ENCODE data around the gene RHPN2. TPM values are rescaled to one million over a fixed set of nuclear protein-coding genes. Genes with fewer than 3 reads are reported as not detected.
A peak's percentile ranks its signal among the peaks of the same experiment; 100 is the strongest.

The RHPN2 gene
- total RNA-seq, 1 donor from 2014 or later: 3.4 TPM

- Histone ChIP-seq H3K27me3 (no peaks in the 10 kb centered on the region), H3K9me3 (no peaks in the 10 kb centered on the region), H3K4me3 (no peak overlapping the region), H3K36me3 (no peaks in the 10 kb centered on the region), H3K4me1 (no peaks in the 10 kb centered on the region), H3K27ac (no peak overlapping the region)
- intact Hi-C loops (cut with DNase I): no loop called here
- no peak for DNase-seq (ENCODE audit: extremely low spot score in 2 of 2)
- TF ChIP-seq, protein P1, sequence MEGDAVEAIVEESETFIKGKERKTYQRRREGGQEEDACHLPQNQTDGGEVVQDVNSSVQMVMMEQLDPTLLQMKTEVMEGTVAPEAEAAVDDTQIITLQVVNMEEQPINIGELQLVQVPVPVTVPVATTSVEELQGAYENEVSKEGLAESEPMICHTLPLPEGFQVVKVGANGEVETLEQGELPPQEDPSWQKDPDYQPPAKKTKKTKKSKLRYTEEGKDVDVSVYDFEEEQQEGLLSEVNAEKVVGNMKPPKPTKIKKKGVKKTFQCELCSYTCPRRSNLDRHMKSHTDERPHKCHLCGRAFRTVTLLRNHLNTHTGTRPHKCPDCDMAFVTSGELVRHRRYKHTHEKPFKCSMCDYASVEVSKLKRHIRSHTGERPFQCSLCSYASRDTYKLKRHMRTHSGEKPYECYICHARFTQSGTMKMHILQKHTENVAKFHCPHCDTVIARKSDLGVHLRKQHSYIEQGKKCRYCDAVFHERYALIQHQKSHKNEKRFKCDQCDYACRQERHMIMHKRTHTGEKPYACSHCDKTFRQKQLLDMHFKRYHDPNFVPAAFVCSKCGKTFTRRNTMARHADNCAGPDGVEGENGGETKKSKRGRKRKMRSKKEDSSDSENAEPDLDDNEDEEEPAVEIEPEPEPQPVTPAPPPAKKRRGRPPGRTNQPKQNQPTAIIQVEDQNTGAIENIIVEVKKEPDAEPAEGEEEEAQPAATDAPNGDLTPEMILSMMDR (IDR thresholded peaks at IDR 0.05): no peak
- no peak for TF ChIP-seq POLR2A (IDR thresholded peaks at IDR 0.05)
- TF ChIP-seq POLR2AphosphoS5 (IDR thresholded peaks at IDR 0.05; ENCODE audit: insufficient read depth in 1 of 2, low read depth in 1 of 2): no peak
Observed at GRCh38 chr19:32977280-32977679, 87.4 kb downstream of the RHPN2 start.

DNA sequence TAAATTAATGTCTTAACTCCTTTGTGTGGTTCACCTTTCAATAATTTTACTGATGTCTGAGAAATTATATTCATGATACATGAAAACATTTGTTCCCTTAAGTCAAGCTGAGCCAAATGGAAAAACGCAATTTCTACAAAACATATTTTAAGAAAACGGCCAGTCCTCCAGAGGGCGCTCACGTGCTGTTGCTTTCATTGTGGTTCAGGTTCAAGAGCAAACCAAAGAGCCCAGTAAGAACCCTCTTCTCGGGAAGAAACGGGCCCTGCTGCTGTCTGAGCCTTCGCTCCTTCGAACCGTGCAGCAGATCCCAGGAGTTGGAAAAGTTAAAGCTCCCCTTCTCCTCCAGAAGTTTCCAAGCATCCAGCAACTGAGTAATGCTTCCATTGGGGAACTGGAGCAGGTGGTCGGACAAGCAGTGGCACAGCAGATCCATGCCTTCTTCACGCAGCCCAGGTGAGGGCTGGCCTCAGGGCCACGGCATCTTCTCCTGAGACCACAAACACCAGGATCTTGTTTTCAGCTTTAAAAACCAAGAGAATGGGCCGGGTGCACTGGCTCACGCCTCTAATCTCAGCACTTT lies 88.4 kb downstream of the RHPN2 start:
- peaks cover 1% of the 10 kb centered on the region for H3K4me1 ChIP-seq
- no peak for DNase-seq (ENCODE audit: extremely low spot score in 2 of 2)

GRCh38 chr19:32971715-32972540 lies 92.8 kb downstream of the RHPN2 start, which contains the start of the genes CEP89 and FAAP24:
Gene CEP89, minus strand, starts transcription at chr19:32971958. Its CDS starts 84 bp downstream, at chr19:32971874.
Gene FAAP24, plus strand, starts transcription at chr19:32972242. Its CDS starts 955 bp downstream, at chr19:32973197.
- no peaks in the 10 kb centered on the region for H3K9me3 ChIP-seq
- TF ChIP-seq POLR2A (IDR thresholded peaks at IDR 0.05) (no peak), POLR2AphosphoS5 (IDR thresholded peaks at IDR 0.05; ENCODE audit: insufficient read depth in 1 of 2, low read depth in 1 of 2) (peak; percentile 85 to 93)
- TF ChIP-seq, protein P1 (IDR thresholded peaks at IDR 0.05): no peak
- no peaks in the 10 kb centered on the region for H3K27me3 ChIP-seq
- peak within 1 kb of the TSS; percentile 77 to 85 for H3K4me3 ChIP-seq
- H3K27ac ChIP-seq: peak within 1 kb of the TSS; percentile 72
- peaks cover 14% of the 10 kb centered on the region for H3K4me1 ChIP-seq
- peaks cover 0 to 5% of the 10 kb centered on the region in 2 donors for H3K36me3 ChIP-seq
- DNase-seq (ENCODE audit: extremely low spot score in 2 of 2): peak; percentile 99
- intact Hi-C loops (cut with DNase I): no loop called here

More for the DNA sequence above, 88.4 kb downstream of the RHPN2 start:
- no peaks in the 10 kb centered on the region for H3K9me3 ChIP-seq
- TF ChIP-seq, protein P1 (IDR thresholded peaks at IDR 0.05): peak; percentile 37 to 47 (median 41)
- no peak for TF ChIP-seq POLR2A (IDR thresholded peaks at IDR 0.05)
- intact Hi-C loops (cut with DNase I): no loop called here
- no peak overlapping the region for H3K27ac ChIP-seq
- H3K27me3 ChIP-seq: no peaks in the 10 kb centered on the region
- no peaks in the 10 kb centered on the region for H3K36me3 ChIP-seq
- no peak overlapping the region for H3K4me3 ChIP-seq

DNA sequence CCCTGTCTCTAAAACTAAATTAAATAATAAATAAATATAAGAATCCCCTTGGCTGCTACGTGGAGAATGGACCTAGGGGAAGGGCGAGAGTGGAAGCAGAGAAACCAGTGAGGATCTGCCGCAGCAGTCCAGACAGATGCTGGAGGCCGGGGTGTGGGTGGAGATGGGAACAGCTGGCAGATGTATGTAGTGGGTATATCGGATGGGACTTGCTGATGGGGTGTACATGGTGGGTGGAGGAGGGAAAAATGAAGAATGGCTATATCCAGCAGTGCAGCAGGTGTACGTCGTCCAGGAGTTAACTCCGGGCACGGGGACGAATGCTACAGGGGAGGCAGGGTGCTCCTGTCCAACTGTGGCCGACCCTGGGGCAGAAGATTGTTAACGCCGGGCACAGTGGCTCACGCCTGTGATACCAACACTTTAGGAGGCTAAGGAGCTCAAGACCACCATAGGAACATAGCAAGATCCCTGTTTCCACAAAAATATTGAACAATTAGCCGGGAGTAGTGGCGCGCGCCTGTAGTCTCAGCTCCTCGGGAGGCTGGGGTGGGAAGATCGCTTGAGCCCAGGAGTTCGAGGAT lies 93.6 kb downstream of the RHPN2 start:
- TF ChIP-seq POLR2A (IDR thresholded peaks at IDR 0.05) (no peak), POLR2AphosphoS5 (IDR thresholded peaks at IDR 0.05; ENCODE audit: insufficient read depth in 1 of 2, low read depth in 1 of 2) (no peak)
- TF ChIP-seq, protein P1 (IDR thresholded peaks at IDR 0.05): no peak
- H3K36me3 ChIP-seq: peaks cover 0 to 5% of the 10 kb centered on the region in 2 donors
- H3K27me3 ChIP-seq: no peaks in the 10 kb centered on the region
- H3K4me1 ChIP-seq: peaks cover 14% of the 10 kb centered on the region
- no peaks in the 10 kb centered on the region for H3K9me3 ChIP-seq
- no peak for DNase-seq (ENCODE audit: extremely low spot score in 2 of 2)
- intact Hi-C loops (cut with DNase I): no loop called here
- peak overlapping the region; percentile 77 to 85 for H3K4me3 ChIP-seq
- peak overlapping the region; percentile 72 for H3K27ac ChIP-seq

Data from vagina (tissue), 2 donors.